ENCODE measurements around the gene SDF2.
"Not testable (repeated sequence)": the region's sequence is repeated elsewhere in the genome, so short reads cannot be mapped to it uniquely, and the experiment has no call there.

- not testable (repeated sequence) for TF ChIP-seq ZC3H10 (CRISPR knock-in tag; IDR thresholded peaks at IDR 0.05); ARNTL (CRISPR knock-in tag; IDR thresholded peaks at IDR 0.05; ENCODE audit: borderline replicate concordance, low read depth); CSDC2 (CRISPR knock-in tag; IDR thresholded peaks at IDR 0.05); ZNF8 (CRISPR knock-in tag; IDR thresholded peaks at IDR 0.05); ZFP3 (CRISPR knock-in tag; IDR thresholded peaks at IDR 0.05); CSRNP3 (CRISPR knock-in tag; IDR thresholded peaks at IDR 0.05); OSR1 (CRISPR knock-in tag; IDR thresholded peaks at IDR 0.05); PATZ1 (CRISPR knock-in tag; IDR thresholded peaks at IDR 0.05; ENCODE audit: borderline replicate concordance); RARB (CRISPR knock-in tag; IDR thresholded peaks at IDR 0.05)
These were observed 3.4 kb downstream of the SDF2 start for GRCh38 chr17:28658342-28658741.
